Activated T-cell treated with anti-CD3 and anti-CD28 coated beads for 1 hour (primary cell): ENCODE measurements around the gene TMEM151B.
A peak's percentile ranks its signal among the peaks of the same experiment; 100 is the strongest.

Experiments
- DNase-seq: peaks from one replicate; pipeline ENCODE4 v3.0.0-alpha.2; 2020; ENCODE audit warnings: low read depth

The TMEM151B gene

GRCh38 chr6:44264154-44265006, 5.9 kb upstream of the TMEM151B start:
- DNase-seq: no peak

DNA sequence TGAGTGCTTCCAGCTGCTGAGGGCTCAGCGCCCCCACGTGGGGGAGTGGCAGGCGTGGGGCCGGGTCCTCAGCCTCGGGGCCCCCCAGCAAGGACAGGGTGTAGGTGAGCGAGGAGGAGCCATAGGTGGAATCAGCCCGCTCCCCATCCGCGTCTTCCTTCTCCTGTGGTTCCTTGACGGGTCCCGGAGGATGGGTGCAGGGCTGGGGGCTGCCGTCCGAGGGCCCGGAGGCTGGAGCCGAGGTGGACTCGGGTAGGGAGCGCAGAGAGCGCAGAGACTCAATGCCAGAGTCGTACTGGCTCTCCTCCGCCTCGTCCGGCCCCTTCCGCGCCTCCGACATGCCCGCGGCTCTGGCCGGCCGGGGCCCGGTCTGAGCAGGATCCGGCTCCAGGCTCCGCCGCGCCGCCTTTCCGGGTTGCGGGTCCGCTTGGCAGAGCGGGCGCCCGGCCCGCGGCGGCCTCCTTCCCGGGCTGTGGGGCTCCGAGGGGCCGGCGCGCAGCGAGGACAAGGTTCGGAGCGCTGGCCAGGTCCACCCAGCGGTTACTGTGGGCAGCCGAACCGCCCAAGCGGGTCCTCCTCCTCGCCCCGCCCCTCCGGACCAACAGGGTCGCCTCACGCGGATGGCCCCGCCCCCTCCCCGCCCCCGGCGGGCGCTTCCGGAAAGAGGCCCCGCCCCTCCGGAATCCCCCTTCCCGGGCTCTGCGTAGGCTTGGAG, 5.1 kb upstream of the TMEM151B start, which contains the start of gene NFKBIE:
NFKBIE (minus strand) TSS at position 545 of the 715 bp plus-strand sequence; CDS start at position 340, 205 bp downstream.
- DNase-seq: peak; percentile 94

- no peak for DNase-seq
These were observed 4.5 kb upstream of the TMEM151B start for GRCh38 chr6:44265722-44266233.

DNA sequence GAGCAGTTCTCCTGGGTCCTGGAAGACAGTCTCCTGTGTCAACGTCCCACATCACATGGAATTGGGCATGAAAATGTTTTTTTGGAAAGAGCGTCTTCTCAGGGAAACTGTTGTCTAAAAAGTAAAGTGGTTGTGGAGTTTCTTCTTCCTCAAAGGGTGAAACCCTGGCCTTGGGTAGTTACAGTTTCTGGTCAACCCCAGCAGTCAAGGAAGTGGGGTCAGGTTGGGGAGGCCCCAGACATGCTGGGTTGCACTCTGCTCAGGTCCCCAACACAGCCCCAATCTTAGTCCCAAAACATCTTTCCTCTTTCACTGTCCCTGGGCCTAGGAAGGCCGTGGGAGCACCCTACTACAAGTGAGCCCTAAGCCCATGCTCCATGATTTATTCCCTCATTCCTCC, 3.9 kb upstream of the TMEM151B start:
- DNase-seq: no peak

DNA sequence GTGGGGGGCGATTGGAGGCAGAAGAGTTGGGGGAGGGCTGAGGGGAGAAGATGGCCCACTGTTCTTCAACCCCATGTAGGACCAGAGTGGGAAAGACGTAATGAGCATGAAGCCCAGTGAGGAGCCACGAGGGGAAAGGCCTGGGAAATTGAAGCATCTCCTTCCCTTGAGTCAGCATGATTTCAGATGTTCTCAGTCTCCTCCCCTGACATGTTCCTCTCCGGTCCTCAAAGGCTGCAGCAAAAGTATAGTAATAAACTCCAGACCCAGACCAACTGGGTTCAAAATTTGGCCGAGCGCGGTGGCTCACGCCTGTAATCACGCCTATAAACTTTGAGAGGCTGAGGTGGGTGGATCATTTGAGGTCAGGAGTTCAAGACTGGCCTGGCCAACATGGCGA, 3.0 kb upstream of the TMEM151B start:
- DNase-seq: no peak

- DNase-seq: no peak
These were observed 2.1 kb upstream of the TMEM151B start for GRCh38 chr6:44268095-44268628.

DNA sequence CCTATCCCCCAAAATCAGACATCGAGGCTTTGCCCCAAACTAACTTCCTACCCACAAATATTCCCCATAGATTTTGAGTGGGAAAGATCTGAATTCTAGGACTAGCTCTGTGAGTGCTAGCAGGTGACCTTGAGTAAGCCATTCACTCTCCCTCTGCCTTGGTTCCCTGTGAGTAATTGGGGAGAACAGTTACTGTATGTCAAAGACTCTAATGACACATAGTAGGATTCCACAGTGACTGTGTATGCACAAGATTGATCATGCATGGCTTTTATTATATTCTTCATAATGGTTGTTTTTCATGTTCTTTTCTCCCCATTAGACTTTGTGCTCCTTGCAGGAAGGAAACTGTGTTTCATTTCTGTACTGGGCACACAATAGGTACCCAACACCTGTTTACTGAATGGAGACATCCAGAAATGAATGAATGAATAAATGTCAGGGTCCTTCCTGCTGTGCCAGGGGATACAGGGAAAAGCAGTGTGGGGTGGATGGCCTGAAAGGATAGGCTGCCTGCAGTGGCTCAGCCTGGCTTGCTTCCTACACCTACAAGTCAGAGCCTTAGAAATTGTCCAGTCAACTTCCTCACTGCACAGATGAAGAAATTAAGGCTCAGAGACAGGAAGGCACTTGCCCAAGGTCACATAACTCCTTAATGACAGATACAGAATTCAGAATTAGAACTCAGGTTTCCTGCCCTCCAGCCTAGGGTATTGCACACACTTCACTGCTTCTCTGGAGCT, 901 bp upstream of the TMEM151B start:
- DNase-seq: no peak

GRCh38 chr6:44270526-44271405, 516 bp downstream of the TMEM151B start:
- DNase-seq: no peak

DNA sequence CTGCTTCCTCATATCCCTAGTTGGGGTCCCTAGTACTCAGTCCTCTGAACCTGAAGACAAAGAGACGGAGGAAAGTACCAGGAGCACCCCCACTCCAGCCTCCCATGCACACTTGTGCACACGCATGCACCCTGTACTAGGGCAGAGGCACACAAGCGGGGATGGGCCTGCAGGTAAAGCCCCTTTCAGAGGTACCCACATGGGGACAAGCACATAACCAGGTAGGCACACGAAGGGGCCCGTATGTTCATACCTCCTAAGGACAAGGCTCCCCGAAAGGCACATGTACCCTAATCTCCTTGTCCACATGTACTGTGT, 1.1 kb downstream of the TMEM151B start:
- no peak for DNase-seq

- DNase-seq: no peak
These were observed 1.7 kb downstream of the TMEM151B start for GRCh38 chr6:44271914-44272313.

- no peak for DNase-seq
These were observed 2.3 kb downstream of the TMEM151B start for GRCh38 chr6:44272529-44272928.

DNA sequence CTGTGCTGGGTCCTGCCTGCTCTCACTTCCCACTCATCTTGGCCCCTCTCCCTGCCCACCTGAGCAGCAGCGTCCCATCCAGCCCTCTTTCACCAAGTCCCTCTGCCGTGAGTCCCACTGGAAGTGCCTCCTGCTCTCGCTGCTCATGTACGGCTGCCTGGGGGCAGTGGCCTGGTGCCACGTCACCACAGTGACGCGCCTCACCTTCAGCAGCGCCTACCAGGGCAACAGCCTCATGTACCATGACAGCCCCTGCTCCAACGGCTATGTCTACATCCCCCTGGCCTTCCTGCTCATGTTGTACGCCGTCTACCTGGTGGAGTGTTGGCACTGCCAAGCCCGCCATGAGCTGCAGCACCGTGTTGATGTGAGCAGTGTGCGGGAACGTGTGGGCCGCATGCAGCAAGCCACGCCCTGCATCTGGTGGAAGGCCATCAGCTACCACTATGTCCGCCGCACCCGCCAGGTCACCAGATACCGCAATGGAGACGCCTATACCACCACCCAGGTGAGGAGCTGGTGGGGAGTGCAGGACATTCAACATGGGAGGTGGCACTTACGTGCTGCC, 2.8 kb downstream of the TMEM151B start:
- no peak for DNase-seq

- no peak for DNase-seq
These were observed 3.4 kb downstream of the TMEM151B start for GRCh38 chr6:44273617-44274016.

- no peak for DNase-seq
These were observed 5.1 kb downstream of the TMEM151B start for GRCh38 chr6:44275271-44275748.

GRCh38 chr6:44275749-44276648, 5.7 kb downstream of the TMEM151B start:
- no peak for DNase-seq

- DNase-seq: no peak
These were observed 6.7 kb downstream of the TMEM151B start for GRCh38 chr6:44276667-44277640.

- DNase-seq: no peak
These were observed 7.5 kb downstream of the TMEM151B start for GRCh38 chr6:44277763-44278162.

DNA sequence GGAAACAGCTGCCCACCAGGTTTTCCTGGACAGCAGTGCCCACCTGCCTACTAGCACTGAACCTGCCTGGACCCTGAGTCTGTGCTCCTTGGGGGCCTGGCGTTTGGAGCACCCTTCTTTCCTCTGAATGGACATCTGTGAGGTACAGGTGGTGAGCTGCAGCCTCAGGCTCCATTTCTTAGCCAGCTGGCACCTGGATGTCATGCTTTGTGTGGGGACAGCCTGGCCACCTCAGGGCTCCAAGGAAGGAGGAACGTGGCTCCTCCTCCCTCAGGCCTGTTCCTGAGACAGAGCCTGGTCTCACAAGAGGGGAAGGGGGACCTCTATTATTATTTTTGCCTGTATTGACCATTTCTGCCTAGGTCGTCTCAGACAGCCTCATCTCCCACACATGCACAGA, 8.1 kb downstream of the TMEM151B start:
- DNase-seq: no peak
